HT1080 (cell line): Measurements from ENCODE around the gene WWTR1. TPM values are rescaled to one million over a fixed set of nuclear protein-coding genes. Genes with fewer than 3 reads are reported as not detected.

Experiments
- DNase-seq: peaks from one replicate; pipeline ENCODE4 v3.0.0-alpha.2; 2015; ENCODE audit warnings: low read depth
- total RNA-seq: library from RNA; depleted of rRNA; stranded (reverse); fragments of >200 nt; shearing (Covaris generic); gene quantifications from 2 replicates; pipeline ENCODE4 v1.2.3, GENCODE V29; 2014

WWTR1 gene
- total RNA-seq, 1 experiment from 2014 or later, result 116 TPM

- DNase-seq, result no peak
Observed at GRCh38 chr3:149501524-149501923, 156.3 kb downstream of the WWTR1 start.

DNA sequence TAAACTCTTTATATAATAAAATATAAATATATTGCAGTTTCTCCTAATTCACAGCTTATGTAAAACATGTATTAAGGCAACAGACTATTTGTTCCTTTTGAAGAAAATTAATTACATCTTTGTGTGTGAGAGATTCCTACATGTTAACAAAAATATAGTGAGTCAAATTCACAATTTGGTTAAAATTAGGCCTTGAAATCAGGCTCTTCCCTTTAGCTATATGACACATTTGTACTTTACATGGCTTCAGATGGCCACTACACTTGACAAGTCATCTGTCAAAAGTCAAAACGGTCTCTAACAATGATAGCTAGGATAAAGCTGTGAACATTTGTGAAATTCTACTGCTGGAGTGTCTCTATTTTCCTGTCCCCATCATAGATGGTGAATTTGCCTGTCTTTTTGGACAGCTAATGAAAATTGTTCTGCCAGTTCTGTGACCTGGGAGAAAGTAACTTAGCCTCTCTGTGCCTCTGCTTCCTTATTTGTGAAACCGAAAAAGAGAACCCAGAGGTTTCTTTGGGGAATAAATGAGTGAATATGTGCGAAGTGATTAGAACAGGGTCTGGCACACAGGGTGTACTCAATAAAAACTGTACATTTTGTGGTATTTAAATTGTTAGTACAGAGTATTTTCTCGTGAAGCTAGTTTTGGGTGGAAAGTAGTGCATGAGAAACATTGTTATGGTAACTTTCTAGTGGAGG, 159.7 kb downstream of the WWTR1 start:
- DNase-seq, result no peak

DNA sequence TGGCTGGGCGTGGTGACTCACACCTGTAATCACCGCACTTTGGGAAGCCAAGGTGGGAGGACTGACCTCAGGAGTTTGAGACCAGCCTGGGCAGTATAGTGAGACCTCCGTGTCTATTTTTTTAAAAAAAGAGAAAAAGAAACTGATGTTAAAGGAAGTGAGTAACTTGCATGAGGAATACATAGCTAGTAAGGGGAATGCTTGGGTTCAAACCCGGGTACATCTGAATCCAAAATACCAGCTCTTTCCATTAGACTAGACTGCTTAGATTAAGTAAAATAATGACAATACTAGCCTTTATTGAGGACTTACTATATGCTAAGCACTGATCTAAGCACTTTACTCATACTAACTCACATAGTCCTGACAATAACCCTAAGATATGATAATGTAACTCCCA, 160.9 kb downstream of the WWTR1 start:
- no peak for DNase-seq

- no peak for DNase-seq
Observed at GRCh38 chr3:149495581-149496125, 162.2 kb downstream of the WWTR1 start.

DNA sequence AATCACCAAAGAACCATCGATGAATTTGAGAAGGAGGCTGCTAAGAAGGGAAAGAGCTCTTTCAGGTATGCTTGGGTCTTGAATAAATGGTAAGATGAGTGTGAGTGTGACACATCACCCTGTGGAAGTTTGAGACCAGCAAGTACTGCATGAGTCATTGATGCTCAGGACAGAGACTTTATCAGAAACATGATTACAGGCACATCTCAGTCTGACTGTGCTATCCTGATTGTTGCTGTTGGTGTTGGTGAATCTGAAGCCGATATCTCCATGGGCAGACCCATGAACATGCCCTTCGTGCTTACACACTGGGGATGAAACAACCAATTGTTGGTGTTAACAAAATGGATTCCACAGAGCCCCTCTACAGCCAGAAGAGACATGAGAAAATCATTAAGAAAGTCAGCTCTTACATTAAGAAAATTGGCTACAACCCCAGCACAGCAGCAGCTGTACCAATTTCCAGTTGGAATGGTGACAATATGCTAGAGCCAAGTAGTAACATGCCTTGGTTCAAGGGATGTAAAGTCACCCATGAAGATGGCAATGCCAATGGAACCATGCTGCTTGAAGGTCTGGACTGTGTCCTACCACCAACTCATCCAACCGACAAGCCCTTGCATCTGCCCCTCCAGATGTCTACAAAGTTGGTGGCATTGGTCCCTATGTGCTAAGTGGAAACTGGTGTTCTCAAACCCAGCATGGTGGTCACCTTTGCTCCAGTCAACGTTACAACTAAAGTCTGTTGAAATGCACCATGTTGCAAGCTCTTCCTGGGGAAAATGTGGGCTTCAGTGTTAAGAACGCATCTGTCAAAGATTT, 162.9 kb downstream of the WWTR1 start:
- peak; percentile 85 for DNase-seq

DNA sequence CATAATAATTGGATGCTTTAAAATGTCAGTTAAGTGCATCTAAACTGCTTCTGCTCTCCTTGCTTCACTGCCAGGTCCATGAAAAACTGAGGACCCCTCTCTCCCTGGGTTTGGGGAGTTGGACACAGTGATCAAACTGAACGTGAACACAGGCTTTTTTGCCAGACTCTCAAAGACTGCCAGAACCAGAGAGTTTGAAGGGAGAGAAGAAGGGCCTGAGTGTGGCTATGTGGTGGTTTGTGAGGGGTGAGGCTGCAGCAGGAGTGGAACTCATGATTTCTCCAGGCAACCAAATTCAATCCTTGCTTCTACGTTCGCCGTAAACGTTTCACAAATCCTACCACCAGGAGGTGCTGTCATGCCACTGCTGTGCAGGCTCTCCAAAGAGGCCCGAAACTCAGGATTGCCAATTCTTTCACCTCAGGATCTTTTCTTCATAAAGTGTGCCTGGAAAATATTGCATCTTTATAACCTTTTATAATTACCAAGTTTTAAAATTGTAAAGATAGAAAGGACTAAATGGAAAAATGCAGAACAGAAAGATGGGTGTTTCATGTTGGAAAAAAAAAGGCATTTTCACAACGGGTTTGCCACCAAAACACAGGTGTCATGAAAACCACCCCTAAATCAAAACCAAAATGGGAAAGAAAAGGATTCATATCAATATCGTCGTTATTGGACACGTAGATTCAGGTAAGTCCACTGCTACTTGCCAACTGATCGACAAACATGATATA, 163.6 kb downstream of the WWTR1 start:
- peak; percentile 67 for DNase-seq

DNA sequence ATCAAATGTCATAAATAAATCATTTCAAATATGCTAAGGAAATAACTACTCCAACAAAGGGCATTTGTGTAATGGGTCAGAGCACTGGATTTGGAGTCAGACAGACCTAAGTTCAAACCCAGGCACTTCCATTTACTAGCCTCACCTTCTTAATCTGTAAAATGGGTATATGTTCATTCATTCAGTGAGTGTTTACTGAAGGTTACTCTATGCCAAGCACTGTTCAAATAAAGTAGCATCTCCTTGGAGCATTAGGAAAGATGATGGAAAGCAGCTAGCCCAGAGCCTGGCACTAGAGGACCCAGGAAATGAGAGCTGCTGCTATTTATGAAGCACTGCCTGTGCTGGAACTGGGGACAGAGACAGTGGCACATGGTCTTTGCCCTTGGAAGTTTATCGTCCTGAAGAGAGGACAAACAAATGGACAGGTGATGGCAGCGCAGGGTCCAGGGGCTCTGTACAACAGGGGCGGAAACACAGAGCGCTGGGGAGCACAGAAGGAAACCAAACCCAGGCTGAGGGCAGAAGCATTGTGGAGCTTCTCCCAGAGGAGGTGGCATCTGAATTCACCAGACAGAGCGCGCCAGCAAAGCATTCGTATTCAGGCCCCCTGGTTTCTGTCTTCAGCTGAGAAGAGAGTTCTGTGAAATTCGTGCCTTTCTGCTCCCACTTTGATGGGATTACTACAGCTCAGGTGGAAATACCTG, 164.4 kb downstream of the WWTR1 start:
- DNase-seq, result no peak

DNA sequence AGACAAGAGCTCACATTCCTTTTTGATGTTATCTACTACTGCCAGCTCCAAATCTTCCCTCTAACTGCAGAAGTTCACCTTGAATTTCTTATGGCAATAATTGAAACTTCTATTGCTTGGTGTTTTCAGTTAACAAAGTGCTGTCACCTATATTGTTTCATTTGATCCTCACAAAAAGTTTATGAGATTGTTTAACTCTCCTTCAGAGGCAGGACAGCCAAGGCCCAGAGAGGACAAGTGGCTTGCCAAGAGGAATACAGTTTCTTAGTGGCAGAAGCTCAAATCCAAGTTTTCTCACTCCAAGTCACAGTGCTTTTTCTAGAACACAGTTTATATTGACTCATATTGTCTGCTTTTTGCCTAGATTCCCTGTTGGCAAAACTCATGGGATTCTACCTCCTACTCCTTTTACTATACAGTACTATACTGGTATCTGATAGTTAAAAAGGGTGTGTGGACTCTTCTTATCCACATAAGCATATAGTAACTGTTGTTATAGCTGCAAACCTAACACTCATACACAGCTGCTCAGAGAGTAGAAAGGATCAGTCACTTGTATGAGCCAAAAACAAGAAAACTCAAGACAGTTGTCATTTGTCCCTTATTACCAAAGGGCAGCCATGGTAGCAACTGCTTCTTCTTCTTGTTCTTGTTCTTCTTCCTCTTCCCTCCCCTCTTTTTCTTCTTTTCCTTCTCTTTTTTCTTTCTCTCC, 167.4 kb downstream of the WWTR1 start:
- DNase-seq, result no peak

- no peak for DNase-seq
Observed at GRCh38 chr3:149489060-149489690, 168.7 kb downstream of the WWTR1 start.

DNA sequence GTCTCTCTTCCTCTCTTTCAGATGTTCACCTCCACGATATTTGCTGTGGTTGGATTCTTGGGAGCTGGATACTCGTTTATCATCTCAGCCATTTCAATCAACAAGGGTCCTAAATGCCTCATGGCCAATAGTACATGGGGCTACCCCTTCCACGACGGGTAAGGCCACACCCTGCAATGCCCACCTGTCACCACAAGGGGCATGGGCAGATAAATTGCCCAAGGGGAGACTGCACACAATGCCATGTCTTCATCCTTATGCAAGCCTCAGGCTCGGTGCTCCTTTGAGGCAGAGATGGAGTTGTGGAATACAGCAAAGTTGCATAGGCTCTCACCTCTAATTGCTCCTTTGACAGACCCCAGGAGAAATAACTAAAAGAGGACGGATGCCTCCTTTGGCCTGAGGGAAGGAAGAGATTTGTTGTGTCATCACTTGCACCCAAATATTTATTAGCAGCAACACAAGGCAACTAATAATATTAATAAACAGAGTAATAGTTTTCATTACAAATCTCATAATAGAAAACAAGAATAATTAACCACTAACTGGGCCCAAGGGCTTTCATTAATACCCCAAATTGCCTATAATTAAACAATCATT, 170.1 kb downstream of the WWTR1 start:
- DNase-seq, result peak; percentile 42

- DNase-seq, result peak; percentile 36
Observed at GRCh38 chr3:149486726-149487125, 171.1 kb downstream of the WWTR1 start.

DNA sequence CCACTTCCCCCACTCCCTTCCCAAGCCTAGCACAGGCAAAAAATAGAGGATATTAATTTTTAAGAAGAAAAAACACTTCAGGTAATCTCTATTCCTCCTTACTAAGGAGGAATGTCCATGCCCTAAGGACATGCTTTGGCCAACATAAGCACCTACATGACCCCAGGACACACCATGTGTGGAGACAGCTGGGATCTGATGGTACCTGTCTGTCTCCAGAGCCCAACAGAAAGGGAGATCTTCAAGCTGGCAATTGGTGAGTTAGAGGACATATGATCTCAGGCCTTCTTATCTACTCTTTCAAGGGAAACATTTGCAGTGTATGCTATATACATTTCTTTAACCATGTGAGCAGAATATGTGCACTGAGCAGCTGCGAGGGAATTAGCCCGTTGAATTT, 176.3 kb downstream of the WWTR1 start:
- DNase-seq, result no peak

DNA sequence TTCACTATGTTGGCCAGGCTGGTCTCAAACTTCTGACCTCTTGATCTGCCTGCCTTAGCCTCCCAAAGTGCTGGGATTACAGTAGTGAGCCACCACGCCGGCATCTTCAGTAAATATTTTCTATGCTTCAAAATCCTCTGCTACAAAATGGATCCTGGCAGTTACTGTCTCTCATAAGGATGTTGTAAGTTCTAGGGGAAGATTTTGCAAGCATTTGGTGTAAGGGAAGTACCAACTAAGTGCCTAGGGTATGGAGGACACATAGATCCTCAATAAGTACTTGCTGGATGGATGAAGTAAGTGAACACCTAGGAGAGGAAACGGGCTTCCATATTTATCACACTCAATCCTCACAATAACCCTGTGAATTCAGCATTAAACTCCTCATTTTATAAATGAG, 176.8 kb downstream of the WWTR1 start:
- DNase-seq, result no peak

- DNase-seq, result peak; percentile 92
Observed at GRCh38 chr3:149480326-149481017, 177.4 kb downstream of the WWTR1 start.

DNA sequence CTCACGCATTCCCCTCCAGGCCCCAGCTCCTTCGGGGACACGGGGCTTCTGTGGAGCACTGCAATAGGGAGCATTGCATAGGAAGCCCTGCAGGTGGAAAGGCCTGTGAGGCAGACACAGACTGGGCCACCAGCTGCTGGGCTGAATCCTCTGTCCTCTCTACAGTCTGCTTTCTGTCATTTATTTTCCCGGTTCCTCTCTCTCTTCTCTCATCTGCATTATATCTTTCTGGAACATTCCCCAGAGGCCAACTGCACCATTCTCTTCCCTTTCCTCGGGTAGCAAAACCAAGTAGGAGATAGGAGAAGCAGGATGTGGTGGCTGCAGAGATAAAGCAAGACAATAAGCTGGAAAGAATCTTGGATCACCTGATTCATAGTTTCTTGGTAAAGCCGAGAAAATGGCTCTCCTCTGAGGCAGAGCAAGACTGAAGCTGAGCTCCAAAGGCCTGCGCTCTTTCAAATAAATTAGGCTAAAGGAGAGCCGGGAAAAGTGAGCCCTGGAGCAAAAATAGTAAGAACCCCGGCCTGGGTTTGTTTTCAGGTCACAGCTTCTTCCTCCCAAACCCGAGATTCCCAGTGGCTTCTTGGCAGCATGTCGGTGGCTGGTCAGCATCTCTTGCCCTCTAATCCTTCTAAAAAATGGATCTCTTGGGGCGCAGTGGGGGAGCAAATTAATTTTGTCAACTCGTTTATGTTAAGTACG, 178.1 kb downstream of the WWTR1 start:
- DNase-seq, result peak; percentile 34

GRCh38 chr3:149476225-149476624, 181.6 kb downstream of the WWTR1 start:
- no peak for DNase-seq

- DNase-seq, result no peak
Observed at GRCh38 chr3:149475451-149476060, 182.3 kb downstream of the WWTR1 start.

DNA sequence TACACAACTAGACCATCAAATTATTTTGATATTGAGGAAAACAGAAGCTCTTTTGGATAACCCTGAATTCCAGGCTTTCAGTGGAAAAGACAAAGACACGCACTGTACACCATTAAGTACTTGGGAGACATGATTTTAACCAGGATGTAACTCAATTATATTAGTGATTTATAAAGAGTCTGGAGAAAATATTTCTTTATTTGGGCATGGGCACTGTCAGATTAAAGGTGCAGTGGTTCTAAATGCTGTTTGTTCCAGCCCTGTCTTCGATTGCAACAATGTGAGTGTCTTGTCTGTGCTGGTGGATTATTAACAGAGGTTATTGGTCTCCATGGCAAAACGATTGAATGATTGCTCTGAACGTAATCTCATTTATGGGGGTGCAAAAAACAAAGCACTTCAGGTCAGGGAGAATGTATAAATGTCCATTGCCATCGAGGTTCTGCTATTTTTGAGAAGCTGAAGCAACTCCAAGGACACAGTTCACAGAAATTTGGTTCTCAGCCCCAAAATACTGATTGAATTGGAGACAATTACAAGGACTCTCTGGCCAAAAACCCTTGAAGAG, 183.5 kb downstream of the WWTR1 start, which contains the start of gene TM4SF4:
TM4SF4 (plus strand) TSS at position 448 of the 568 bp plus-strand sequence. CDS start 181 bp downstream, outside the sequence.
- DNase-seq, result no peak
